GM19035 (cell line): ENCODE data around the gene FERMT3.
"Not testable (repeated sequence)": the region's sequence is repeated elsewhere in the genome, so short reads cannot be mapped to it uniquely, and the experiment has no call there.

Experiments
- ATAC-seq: cut with Tn5 transposase; IDR thresholded peaks from one replicate; pipeline ENCODE4 v1.9.1; 2021; ENCODE audit not compliant: unreplicated experiment

The FERMT3 gene

GRCh38 chr11:64206457-64207255 lies at the start of gene FERMT3:
TSS of gene FERMT3 (plus strand) at chr11:64206721. CDS start at chr11:64207365, 644 bp downstream.
- ATAC-seq, result peak; percentile 38

- no peak for ATAC-seq
These were observed 48.7 kb upstream of the FERMT3 start for GRCh38 chr11:64157631-64158394.

- ATAC-seq, result no peak
These were observed 45.5 kb upstream of the FERMT3 start for GRCh38 chr11:64161037-64161436.

- ATAC-seq, result not testable (repeated sequence)
These were observed 43.8 kb upstream of the FERMT3 start for GRCh38 chr11:64162769-64163168.

GRCh38 chr11:64163951-64164350 lies 42.6 kb upstream of the FERMT3 start:
- ATAC-seq, result no peak

GRCh38 chr11:64164392-64165312 lies 41.9 kb upstream of the FERMT3 start:
- no peak for ATAC-seq

- ATAC-seq, result peak; percentile 7
These were observed 41.1 kb upstream of the FERMT3 start for GRCh38 chr11:64165481-64165841.

GRCh38 chr11:64165842-64166635 lies 40.5 kb upstream of the FERMT3 start, which contains the start of gene MACROD1:
TSS of gene MACROD1 (minus strand) at chr11:64166113. CDS start at chr11:64165994, 119 bp downstream.
- ATAC-seq, result peak; percentile 82

- no peak for ATAC-seq
These were observed 36.1 kb upstream of the FERMT3 start for GRCh38 chr11:64170419-64170818.

GRCh38 chr11:64173616-64174355 lies 32.7 kb upstream of the FERMT3 start:
- no peak for ATAC-seq

- ATAC-seq, result no peak
These were observed 29.8 kb upstream of the FERMT3 start for GRCh38 chr11:64176751-64177150.

GRCh38 chr11:64178203-64178602 lies 28.3 kb upstream of the FERMT3 start:
- no peak for ATAC-seq

- ATAC-seq, result no peak
These were observed 27.4 kb upstream of the FERMT3 start for GRCh38 chr11:64178951-64179639.

GRCh38 chr11:64180891-64181290 lies 25.6 kb upstream of the FERMT3 start:
- ATAC-seq, result no peak

GRCh38 chr11:64181506-64182411 lies 24.8 kb upstream of the FERMT3 start:
- no peak for ATAC-seq

- ATAC-seq, result no peak
These were observed 22.6 kb upstream of the FERMT3 start for GRCh38 chr11:64183890-64184289.

- peak; percentile 26 for ATAC-seq
These were observed 21.3 kb upstream of the FERMT3 start for GRCh38 chr11:64185175-64185692.
